ENCODE measurements around the gene ABLIM2.

GRCh38 chr4:7964890-7965662 is 193.5 kb downstream of the ABLIM2 start:
- no peak for TF ChIP-seq CTCF (IDR thresholded peaks at IDR 0.05 in 2 of 3, conservative IDR thresholded peaks at IDR 0.05 in 1 of 3; ENCODE audit: control insufficient read depth in 2 of 3, extremely low read depth in 1 of 3, insufficient read depth in 1 of 3, low read depth in 3 of 3, low read length in 3 of 3)
- no peak for TF ChIP-seq TAF1 (IDR thresholded peaks at IDR 0.05; ENCODE audit: borderline replicate concordance, low read depth, low read length)
- TF ChIP-seq SMC3 (IDR thresholded peaks at IDR 0.05; ENCODE audit: borderline replicate concordance, low read length) = no peak
- TF ChIP-seq POLR2AphosphoS5 (IDR thresholded peaks at IDR 0.05; ENCODE audit: low read length) = no peak
- no peak for TF ChIP-seq MYC (IDR thresholded peaks at IDR 0.05; ENCODE audit: insufficient read depth, insufficient read length, insufficient replicate concordance, low read length, severe bottlenecking)
- no peak for TF ChIP-seq SIN3A (IDR thresholded peaks at IDR 0.05; ENCODE audit: low read depth, low read length)
- no peak for TF ChIP-seq NRF1 (conservative IDR thresholded peaks at IDR 0.05; ENCODE audit: low read depth, low read length)
